Glutamatergic neuron (in vitro differentiated cells): ENCODE measurements around the gene PFDN1. TPM values are rescaled to one million over a fixed set of nuclear protein-coding genes. Genes with fewer than 3 reads are reported as not detected.

Source experiments
- DNase-seq: peaks from one replicate; pipeline ENCODE4 v3.0.0; 2022
- H3K27ac Mint-ChIP-seq: one replicate; pipeline ENCODE4 v1.8.0; 2020; ENCODE audit warnings: mild to moderate bottlenecking, mixed read lengths, inconsistent platforms; ENCODE audit not compliant: unreplicated experiment
- H3K27me3 Mint-ChIP-seq: one replicate; pipeline ENCODE4 v1.8.0; 2020; ENCODE audit warnings: mild to moderate bottlenecking, moderate library complexity, mixed read lengths, inconsistent platforms; ENCODE audit not compliant: unreplicated experiment
- H3K36me3 Mint-ChIP-seq: one replicate; pipeline ENCODE4 v1.8.0; 2020; ENCODE audit warnings: mild to moderate bottlenecking, mixed read lengths, inconsistent platforms; ENCODE audit not compliant: unreplicated experiment
- H3K4me1 Mint-ChIP-seq: one replicate; pipeline ENCODE4 v1.8.0; 2020; ENCODE audit warnings: mild to moderate bottlenecking, low read depth, mixed read lengths, inconsistent platforms; ENCODE audit not compliant: unreplicated experiment
- H3K4me3 Mint-ChIP-seq: one replicate; pipeline ENCODE4 v1.8.0; 2020; ENCODE audit warnings: mild to moderate bottlenecking, mixed read lengths, inconsistent platforms; ENCODE audit not compliant: unreplicated experiment
- H3K9me3 Mint-ChIP-seq: one replicate; pipeline ENCODE4 v1.8.0; 2020; ENCODE audit warnings: mild to moderate bottlenecking, moderate library complexity, mixed read lengths, inconsistent platforms; ENCODE audit not compliant: unreplicated experiment
- CTCF ChIP-seq: fragments of 200-600 bp; sonication (generic); IDR thresholded peaks from one replicate; pipeline ENCODE4 v1.5.0; 2021; ENCODE audit not compliant: partially characterized antibody, unreplicated experiment
- total RNA-seq: library from RNA; stranded (reverse); fragmentation: NEBNext Ultra II Directional; extraction: Animal tissue kit (Norgen Biotek cat#: 25700); gene quantifications from one replicate; pipeline ENCODE4 v1.2.1, GENCODE V29; 2021; ENCODE audit not compliant: unreplicated experiment

Gene PFDN1
- total RNA-seq, 1 donor from 2014 or later, result 67.7 TPM

GRCh38 chr5:140227046-140227445 lies 75.9 kb downstream of the PFDN1 start:
- Mint-ChIP-seq H3K36me3 (peaks cover 6% of the 10 kb centered on the region), H3K27ac (no peak overlapping the region), H3K27me3 (peaks cover 4% of the 10 kb centered on the region), H3K9me3 (peaks cover 3% of the 10 kb centered on the region), H3K4me3 (no peak overlapping the region), H3K4me1 (peaks cover 4% of the 10 kb centered on the region)
- no peak for DNase-seq
- no peak for TF ChIP-seq CTCF

GRCh38 chr5:140225396-140225795 lies 77.5 kb downstream of the PFDN1 start:
- H3K4me1 Mint-ChIP-seq, result peaks cover 2% of the 10 kb centered on the region
- peaks cover 4% of the 10 kb centered on the region for H3K36me3 Mint-ChIP-seq
- no peak for DNase-seq
- peaks cover 4% of the 10 kb centered on the region for H3K27me3 Mint-ChIP-seq
- no peak for TF ChIP-seq CTCF
- H3K27ac Mint-ChIP-seq, result no peak overlapping the region
- H3K9me3 Mint-ChIP-seq, result peaks cover 3% of the 10 kb centered on the region
- no peak overlapping the region for H3K4me3 Mint-ChIP-seq

GRCh38 chr5:140224658-140225057 lies 78.2 kb downstream of the PFDN1 start:
- H3K27ac Mint-ChIP-seq, result no peak overlapping the region
- H3K27me3 Mint-ChIP-seq, result peaks cover 4% of the 10 kb centered on the region
- H3K36me3 Mint-ChIP-seq, result peaks cover 4% of the 10 kb centered on the region
- H3K4me3 Mint-ChIP-seq, result no peak overlapping the region
- no peak for DNase-seq
- H3K9me3 Mint-ChIP-seq, result peaks cover 3% of the 10 kb centered on the region
- peaks cover 2% of the 10 kb centered on the region for H3K4me1 Mint-ChIP-seq
- no peak for TF ChIP-seq CTCF

GRCh38 chr5:140223567-140223966 lies 79.3 kb downstream of the PFDN1 start:
- peaks cover 2% of the 10 kb centered on the region for H3K4me1 Mint-ChIP-seq
- no peak overlapping the region for H3K4me3 Mint-ChIP-seq
- H3K36me3 Mint-ChIP-seq, result peaks cover 4% of the 10 kb centered on the region
- peaks cover 4% of the 10 kb centered on the region for H3K27me3 Mint-ChIP-seq
- no peak for TF ChIP-seq CTCF
- H3K9me3 Mint-ChIP-seq, result peaks cover 3% of the 10 kb centered on the region
- H3K27ac Mint-ChIP-seq, result no peak overlapping the region
- no peak for DNase-seq

GRCh38 chr5:140222416-140222815 lies 80.5 kb downstream of the PFDN1 start:
- Mint-ChIP-seq H3K4me1 (peaks cover 2% of the 10 kb centered on the region), H3K4me3 (no peak overlapping the region), H3K36me3 (peaks cover 4% of the 10 kb centered on the region), H3K9me3 (peaks cover 3% of the 10 kb centered on the region), H3K27me3 (peaks cover 4% of the 10 kb centered on the region), H3K27ac (no peak overlapping the region)
- DNase-seq, result no peak
- no peak for TF ChIP-seq CTCF
